ENCODE results near the gene MTMR2.
A peak's percentile ranks its signal among the peaks of the same experiment; 100 is the strongest.
"Not testable (repeated sequence)": the region's sequence is repeated elsewhere in the genome, so short reads cannot be mapped to it uniquely, and the experiment has no call there.

The MTMR2 gene

DNA sequence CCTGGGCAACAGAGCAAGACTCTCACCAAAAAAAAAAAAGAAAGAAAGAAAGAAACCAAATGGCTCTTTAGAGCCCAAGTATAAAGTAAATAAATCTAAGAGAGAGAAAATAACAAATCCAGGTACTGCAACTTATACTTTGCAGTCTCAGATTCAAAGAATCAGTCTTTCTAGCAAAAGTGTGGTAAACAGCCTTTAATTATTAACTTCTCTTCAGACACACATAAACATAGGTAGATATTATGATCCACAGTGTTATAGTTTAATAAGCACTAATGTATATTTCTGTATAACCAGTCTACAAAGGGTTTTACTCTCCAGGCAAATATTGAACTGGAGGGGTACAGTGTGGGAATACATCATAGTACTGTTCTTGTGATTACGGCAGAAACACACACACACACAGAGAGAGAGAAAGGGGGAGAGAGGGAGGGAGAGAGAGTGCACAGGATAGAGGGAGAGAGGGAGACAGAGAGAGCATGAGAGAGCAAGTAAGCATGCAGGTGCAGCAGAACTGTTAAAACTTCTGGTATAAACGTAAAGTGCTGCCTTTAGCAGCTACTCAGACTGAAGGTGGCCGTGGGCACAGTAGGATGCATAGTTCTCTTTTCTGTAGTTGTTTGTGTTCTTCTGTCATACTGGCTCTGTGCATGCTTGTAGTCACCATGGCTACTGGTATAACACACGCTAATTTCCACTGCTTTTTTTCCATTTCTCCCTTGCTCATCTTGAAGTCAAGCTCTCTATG lies 32.3 kb downstream of the MTMR2 start:
- Histone ChIP-seq H3K27ac (ENCODE audit: low read depth in 2 of 2, low read length in 2 of 2) (peak overlapping the region in 1 of 2 donors; percentile 24), H3K4me1 (ENCODE audit: control insufficient read depth in 2 of 2, insufficient read depth in 2 of 2, low read length in 2 of 2) (peaks cover 11 to 13% of the 10 kb centered on the region in 2 donors), H3K36me3 (ENCODE audit: control insufficient read depth in 2 of 2, insufficient read depth in 2 of 2, low read length in 2 of 2) (peaks cover 3 to 7% of the 10 kb centered on the region in 2 donors), H3K4me3 (ENCODE audit: low read length in 2 of 2) (no peak overlapping the region), H3K9ac (ENCODE audit: low read depth in 1 of 2, low read length in 2 of 2) (no peak overlapping the region), H3K27me3 (ENCODE audit: control insufficient read depth in 2 of 2, insufficient read depth in 2 of 2, low read length in 2 of 2) (no peaks in the 10 kb centered on the region), H3K9me3 (ENCODE audit: control insufficient read depth in 2 of 2, low read length in 2 of 2) (no peaks in the 10 kb centered on the region)

DNA sequence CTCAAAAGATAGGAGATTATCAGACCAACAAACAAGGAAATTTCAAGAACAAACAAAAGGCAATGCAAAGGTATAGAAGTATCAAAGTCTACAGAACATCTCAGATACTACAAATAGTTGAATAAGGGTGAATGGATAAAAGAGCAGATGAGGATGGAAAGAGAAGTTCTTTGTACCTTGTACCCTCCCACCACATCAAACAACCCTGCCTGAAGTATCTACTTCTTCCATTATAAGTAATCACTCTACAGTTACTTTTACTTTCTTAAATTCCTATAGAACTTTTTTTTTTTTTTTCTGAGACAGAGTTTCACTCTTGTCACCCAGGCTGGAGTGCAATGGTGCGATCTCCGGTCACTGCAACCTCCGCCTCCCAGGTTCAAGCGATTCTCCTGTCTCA lies 35.1 kb downstream of the MTMR2 start:
- Histone ChIP-seq H3K4me3 (ENCODE audit: low read length in 2 of 2) (no peak overlapping the region), H3K27ac (ENCODE audit: low read depth in 2 of 2, low read length in 2 of 2) (no peak overlapping the region), H3K36me3 (ENCODE audit: control insufficient read depth in 2 of 2, insufficient read depth in 2 of 2, low read length in 2 of 2) (peaks cover 3 to 15% of the 10 kb centered on the region in 2 donors), H3K4me1 (ENCODE audit: control insufficient read depth in 2 of 2, insufficient read depth in 2 of 2, low read length in 2 of 2) (peaks cover 11 to 13% of the 10 kb centered on the region in 2 donors), H3K27me3 (ENCODE audit: control insufficient read depth in 2 of 2, insufficient read depth in 2 of 2, low read length in 2 of 2) (no peaks in the 10 kb centered on the region), H3K9me3 (ENCODE audit: control insufficient read depth in 2 of 2, low read length in 2 of 2) (no peaks in the 10 kb centered on the region), H3K9ac (ENCODE audit: low read depth in 1 of 2, low read length in 2 of 2) (no peak overlapping the region)

DNA sequence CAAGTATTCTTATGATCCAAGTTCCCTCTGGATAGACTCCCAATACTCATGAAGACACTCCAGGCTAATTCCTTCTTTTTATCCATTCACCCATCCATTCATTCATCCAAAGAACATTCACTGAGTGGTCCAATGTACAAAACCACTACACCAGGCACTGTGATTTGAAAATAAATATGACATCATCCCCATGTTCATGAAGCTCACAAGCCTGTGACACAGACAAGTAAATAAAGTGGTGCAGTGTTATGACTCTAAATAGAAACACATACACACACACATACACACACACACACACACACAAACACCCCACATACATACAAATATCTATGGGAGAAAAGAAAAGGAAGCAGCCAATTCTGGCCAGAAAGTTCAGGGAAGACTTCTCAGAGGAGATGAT lies 35.5 kb downstream of the MTMR2 start:
- Histone ChIP-seq H3K9me3 (ENCODE audit: control insufficient read depth in 2 of 2, low read length in 2 of 2) (no peaks in the 10 kb centered on the region), H3K27me3 (ENCODE audit: control insufficient read depth in 2 of 2, insufficient read depth in 2 of 2, low read length in 2 of 2) (no peaks in the 10 kb centered on the region), H3K4me1 (ENCODE audit: control insufficient read depth in 2 of 2, insufficient read depth in 2 of 2, low read length in 2 of 2) (peaks cover 11 to 13% of the 10 kb centered on the region in 2 donors), H3K9ac (ENCODE audit: low read depth in 1 of 2, low read length in 2 of 2) (no peak overlapping the region), H3K4me3 (ENCODE audit: low read length in 2 of 2) (no peak overlapping the region), H3K27ac (ENCODE audit: low read depth in 2 of 2, low read length in 2 of 2) (no peak overlapping the region), H3K36me3 (ENCODE audit: control insufficient read depth in 2 of 2, insufficient read depth in 2 of 2, low read length in 2 of 2) (peaks cover 3 to 15% of the 10 kb centered on the region in 2 donors)

DNA sequence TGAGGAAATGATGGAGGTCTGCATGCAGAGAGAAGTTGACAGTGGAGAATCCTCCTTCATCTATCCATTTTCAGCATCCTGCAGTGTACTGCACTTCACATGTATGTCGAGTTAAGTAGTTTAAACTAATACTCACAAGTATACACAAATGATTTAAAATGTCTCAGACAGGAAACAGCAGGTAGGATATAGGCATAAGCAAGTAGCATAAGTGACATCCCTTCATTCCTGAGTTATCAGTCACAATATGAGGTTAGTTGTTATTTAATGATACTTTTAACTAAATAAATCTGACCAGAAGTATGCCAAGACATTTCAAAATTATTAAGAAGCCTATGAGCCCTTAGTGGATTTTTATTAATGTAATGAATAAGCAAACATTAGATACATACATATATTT lies 37.4 kb downstream of the MTMR2 start:
- no peak overlapping the region for H3K4me3 ChIP-seq (ENCODE audit: low read length in 2 of 2)
- H3K27ac ChIP-seq (ENCODE audit: low read depth in 2 of 2, low read length in 2 of 2), result no peak overlapping the region
- H3K4me1 ChIP-seq (ENCODE audit: control insufficient read depth in 2 of 2, insufficient read depth in 2 of 2, low read length in 2 of 2), result peaks cover 0 to 2% of the 10 kb centered on the region in 2 donors
- H3K27me3 ChIP-seq (ENCODE audit: control insufficient read depth in 2 of 2, insufficient read depth in 2 of 2, low read length in 2 of 2), result no peaks in the 10 kb centered on the region
- H3K9me3 ChIP-seq (ENCODE audit: control insufficient read depth in 2 of 2, low read length in 2 of 2), result no peaks in the 10 kb centered on the region
- no peak overlapping the region for H3K9ac ChIP-seq (ENCODE audit: low read depth in 1 of 2, low read length in 2 of 2)
- peaks cover 3 to 15% of the 10 kb centered on the region in 2 donors for H3K36me3 ChIP-seq (ENCODE audit: control insufficient read depth in 2 of 2, insufficient read depth in 2 of 2, low read length in 2 of 2)

DNA sequence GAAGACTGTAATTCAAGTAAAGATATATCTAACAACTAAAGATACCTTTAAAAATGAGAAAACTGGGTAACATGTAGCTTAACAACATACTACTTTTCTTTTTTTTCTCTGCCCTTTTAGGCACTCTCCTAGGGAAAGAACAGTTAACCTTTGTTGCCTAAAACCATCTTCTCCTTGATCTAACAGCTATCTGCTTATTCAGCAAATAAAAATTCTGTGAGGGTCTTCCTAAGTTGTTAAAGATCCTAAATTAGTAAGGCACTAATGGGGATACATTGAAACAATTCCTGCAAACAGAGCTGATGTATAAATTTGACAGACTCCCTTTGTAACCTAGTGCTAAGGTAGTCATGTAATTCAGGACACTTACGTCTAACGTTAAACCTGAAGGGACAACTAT lies 39.1 kb downstream of the MTMR2 start:
- H3K36me3 ChIP-seq (ENCODE audit: control insufficient read depth in 2 of 2, insufficient read depth in 2 of 2, low read length in 2 of 2), result peaks cover 3 to 15% of the 10 kb centered on the region in 2 donors
- H3K9ac ChIP-seq (ENCODE audit: low read depth in 1 of 2, low read length in 2 of 2), result no peak overlapping the region
- no peak overlapping the region for H3K27ac ChIP-seq (ENCODE audit: low read depth in 2 of 2, low read length in 2 of 2)

DNA sequence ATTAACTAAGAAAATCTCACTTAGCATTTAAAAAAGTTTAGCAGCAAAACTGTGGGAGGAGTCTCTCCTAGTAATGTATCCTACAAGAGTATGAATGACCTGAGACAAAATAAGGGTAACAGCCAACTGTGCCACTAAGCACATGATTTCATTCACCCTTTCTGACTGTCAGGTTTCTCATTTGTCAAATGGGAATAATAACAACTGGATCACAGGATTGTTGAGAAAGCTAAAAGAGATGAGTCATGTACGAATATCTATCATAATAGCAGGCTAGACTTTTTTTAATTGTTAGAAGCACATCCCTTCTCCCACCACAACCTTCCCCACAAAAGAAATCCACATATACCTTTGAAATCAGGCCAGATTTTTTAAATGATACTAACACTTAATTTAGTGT lies 39.5 kb downstream of the MTMR2 start:
- H3K36me3 ChIP-seq (ENCODE audit: control insufficient read depth in 2 of 2, insufficient read depth in 2 of 2, low read length in 2 of 2), result peaks cover 3 to 15% of the 10 kb centered on the region in 2 donors
- no peak overlapping the region for H3K9ac ChIP-seq (ENCODE audit: low read depth in 1 of 2, low read length in 2 of 2)

More for the DNA sequence above, 39.1 kb downstream of the MTMR2 start:
- Histone ChIP-seq H3K4me1 (ENCODE audit: control insufficient read depth in 2 of 2, insufficient read depth in 2 of 2, low read length in 2 of 2) (no peaks in the 10 kb centered on the region), H3K4me3 (ENCODE audit: low read length in 2 of 2) (no peak overlapping the region), H3K27me3 (ENCODE audit: control insufficient read depth in 2 of 2, insufficient read depth in 2 of 2, low read length in 2 of 2) (no peaks in the 10 kb centered on the region), H3K9me3 (ENCODE audit: control insufficient read depth in 2 of 2, low read length in 2 of 2) (no peaks in the 10 kb centered on the region)

DNA sequence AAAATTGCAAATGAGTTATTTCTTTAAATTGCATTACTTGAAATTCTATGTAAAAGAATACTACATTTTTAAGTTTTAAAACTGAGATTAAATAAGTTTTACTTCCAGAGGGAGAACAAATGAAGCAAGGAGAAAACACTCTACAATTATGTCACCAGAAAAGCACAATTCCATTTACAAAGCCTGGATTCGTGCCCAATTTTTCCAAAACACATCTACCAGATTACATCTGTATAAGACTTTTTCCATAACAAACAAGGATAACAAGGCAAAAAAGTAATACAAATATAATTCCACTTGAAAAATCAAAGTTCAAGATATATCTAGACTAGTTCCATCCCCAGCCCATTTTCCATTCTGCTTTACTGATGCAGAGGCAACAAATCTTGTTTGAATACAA lies 40.5 kb downstream of the MTMR2 start:
- Histone ChIP-seq H3K36me3 (ENCODE audit: control insufficient read depth in 2 of 2, insufficient read depth in 2 of 2, low read length in 2 of 2) (peaks cover 3 to 15% of the 10 kb centered on the region in 2 donors), H3K27me3 (ENCODE audit: control insufficient read depth in 2 of 2, insufficient read depth in 2 of 2, low read length in 2 of 2) (no peaks in the 10 kb centered on the region), H3K9ac (ENCODE audit: low read depth in 1 of 2, low read length in 2 of 2) (no peak overlapping the region), H3K4me3 (ENCODE audit: low read length in 2 of 2) (no peak overlapping the region), H3K27ac (ENCODE audit: low read depth in 2 of 2, low read length in 2 of 2) (no peak overlapping the region), H3K9me3 (ENCODE audit: control insufficient read depth in 2 of 2, low read length in 2 of 2) (no peaks in the 10 kb centered on the region), H3K4me1 (ENCODE audit: control insufficient read depth in 2 of 2, insufficient read depth in 2 of 2, low read length in 2 of 2) (no peaks in the 10 kb centered on the region)

More for the DNA sequence above, 39.5 kb downstream of the MTMR2 start:
- H3K27me3 ChIP-seq (ENCODE audit: control insufficient read depth in 2 of 2, insufficient read depth in 2 of 2, low read length in 2 of 2), result no peaks in the 10 kb centered on the region
- no peak overlapping the region for H3K4me3 ChIP-seq (ENCODE audit: low read length in 2 of 2)
- H3K4me1 ChIP-seq (ENCODE audit: control insufficient read depth in 2 of 2, insufficient read depth in 2 of 2, low read length in 2 of 2), result no peaks in the 10 kb centered on the region
- H3K9me3 ChIP-seq (ENCODE audit: control insufficient read depth in 2 of 2, low read length in 2 of 2), result no peaks in the 10 kb centered on the region
- no peak overlapping the region for H3K27ac ChIP-seq (ENCODE audit: low read depth in 2 of 2, low read length in 2 of 2)

DNA sequence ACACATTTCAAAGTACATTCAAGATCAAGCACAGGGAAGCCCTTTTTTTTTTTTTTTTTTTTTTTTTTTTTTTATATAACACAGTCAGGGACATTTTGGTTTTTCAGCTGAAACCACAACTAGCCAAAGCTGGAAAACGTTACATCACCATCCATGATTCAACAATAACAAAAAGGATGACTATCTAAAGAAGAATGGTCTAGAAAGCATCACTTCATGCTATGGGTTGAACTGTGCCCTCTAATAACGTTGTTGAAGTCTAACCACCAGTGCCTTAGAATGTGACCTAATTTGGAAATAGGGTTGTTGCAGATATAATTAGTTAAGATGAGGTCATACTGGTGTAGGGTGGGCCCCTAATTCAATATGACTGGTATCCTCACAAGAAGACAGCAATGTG lies 46.6 kb downstream of the MTMR2 start:
- H3K27ac ChIP-seq (ENCODE audit: low read depth in 2 of 2, low read length in 2 of 2), result no peak overlapping the region

DNA sequence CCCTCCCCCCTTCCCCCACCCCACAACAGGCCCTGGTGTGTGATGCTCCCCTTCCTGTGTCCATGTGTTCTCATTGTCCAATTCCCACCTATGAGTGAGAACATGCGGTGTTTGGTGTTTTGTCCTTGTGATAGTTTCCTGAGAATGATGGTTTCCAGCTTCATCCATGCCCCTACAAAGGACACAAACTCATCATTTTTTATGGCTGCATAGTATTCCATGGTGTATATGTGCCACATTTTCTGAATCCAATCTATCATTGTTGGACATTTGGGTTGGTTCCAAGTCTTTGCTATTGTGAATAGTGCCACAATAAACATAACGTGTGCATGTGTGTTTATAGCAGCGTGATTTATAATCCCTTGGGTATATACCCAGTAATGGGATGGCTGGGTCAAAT lies 53.0 kb downstream of the MTMR2 start:
- H3K27me3 ChIP-seq (ENCODE audit: control insufficient read depth in 2 of 2, insufficient read depth in 2 of 2, low read length in 2 of 2); H3K9me3 ChIP-seq (ENCODE audit: control insufficient read depth in 2 of 2, low read length in 2 of 2): not testable (repeated sequence)

More for the DNA sequence above, 46.6 kb downstream of the MTMR2 start:
- H3K4me3 ChIP-seq (ENCODE audit: low read length in 2 of 2), result no peak overlapping the region
- no peaks in the 10 kb centered on the region for H3K9me3 ChIP-seq (ENCODE audit: control insufficient read depth in 2 of 2, low read length in 2 of 2)
- no peaks in the 10 kb centered on the region for H3K36me3 ChIP-seq (ENCODE audit: control insufficient read depth in 2 of 2, insufficient read depth in 2 of 2, low read length in 2 of 2)
- no peak overlapping the region for H3K9ac ChIP-seq (ENCODE audit: low read depth in 1 of 2, low read length in 2 of 2)
- no peaks in the 10 kb centered on the region for H3K27me3 ChIP-seq (ENCODE audit: control insufficient read depth in 2 of 2, insufficient read depth in 2 of 2, low read length in 2 of 2)
- no peaks in the 10 kb centered on the region for H3K4me1 ChIP-seq (ENCODE audit: control insufficient read depth in 2 of 2, insufficient read depth in 2 of 2, low read length in 2 of 2)

DNA sequence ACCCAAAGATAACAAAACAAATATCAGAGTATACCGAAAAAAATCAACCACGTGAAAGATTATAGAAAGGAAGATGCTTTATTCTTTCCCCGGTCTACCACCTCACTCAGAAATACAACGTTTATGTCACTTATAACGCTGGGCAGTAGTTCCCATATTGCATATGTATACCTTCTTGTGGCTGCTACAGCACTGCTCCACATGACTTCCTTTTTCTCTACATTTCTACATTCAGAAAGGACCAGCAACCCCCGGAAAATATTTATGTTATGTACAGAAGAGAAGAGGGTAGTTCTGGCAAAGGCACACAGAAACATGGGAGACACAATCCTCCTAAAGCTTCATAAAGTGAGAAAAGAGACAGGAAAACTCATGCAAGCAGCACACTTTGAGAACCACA lies 56.8 kb downstream of the MTMR2 start:
- Histone ChIP-seq H3K9ac (ENCODE audit: low read depth in 1 of 2, low read length in 2 of 2) (no peak overlapping the region), H3K36me3 (ENCODE audit: control insufficient read depth in 2 of 2, insufficient read depth in 2 of 2, low read length in 2 of 2) (peaks cover 3 to 6% of the 10 kb centered on the region in 2 donors), H3K4me1 (ENCODE audit: control insufficient read depth in 2 of 2, insufficient read depth in 2 of 2, low read length in 2 of 2) (no peaks in the 10 kb centered on the region), H3K4me3 (ENCODE audit: low read length in 2 of 2) (no peak overlapping the region), H3K27ac (ENCODE audit: low read depth in 2 of 2, low read length in 2 of 2) (no peak overlapping the region), H3K27me3 (ENCODE audit: control insufficient read depth in 2 of 2, insufficient read depth in 2 of 2, low read length in 2 of 2) (no peaks in the 10 kb centered on the region), H3K9me3 (ENCODE audit: control insufficient read depth in 2 of 2, low read length in 2 of 2) (no peaks in the 10 kb centered on the region)

More for the DNA sequence above, 53.0 kb downstream of the MTMR2 start:
- H3K9ac ChIP-seq (ENCODE audit: low read depth in 1 of 2, low read length in 2 of 2); H3K4me3 ChIP-seq (ENCODE audit: low read length in 2 of 2); H3K4me1 ChIP-seq (ENCODE audit: control insufficient read depth in 2 of 2, insufficient read depth in 2 of 2, low read length in 2 of 2); H3K27ac ChIP-seq (ENCODE audit: low read depth in 2 of 2, low read length in 2 of 2); H3K36me3 ChIP-seq (ENCODE audit: control insufficient read depth in 2 of 2, insufficient read depth in 2 of 2, low read length in 2 of 2): not testable (repeated sequence)

Measured in mucosa of rectum (tissue), 2 donors.